Central memory CD8-positive, alpha-beta T cell (primary cell): ENCODE measurements around the gene LEMD1.

Experiments used
- ATAC-seq: fragments of 150-1000 bp; cut with Tn5 transposase; replicated peaks from 2 replicates; pipeline ENCODE4 v1.10.0; 2022; ENCODE audit warnings: mild to moderate bottlenecking, moderate FRiP score, moderate number of reproducible peaks; ENCODE audit not compliant: poor library complexity, severe bottlenecking; ENCODE audit errors: extremely low read depth
- DNase-seq, 2 donors: peaks; one replicate each; pipeline ENCODE4 v3.0.0; 2021; ENCODE audit warnings: low spot score in 2 of 2
- H3K27ac Mint-ChIP-seq: one replicate; pipeline ENCODE4 v1.8.0; 2022; ENCODE audit warnings: low read depth, mild to moderate bottlenecking, moderate library complexity, mixed read lengths
- H3K27me3 Mint-ChIP-seq: one replicate; pipeline ENCODE4 v1.8.0; 2022; ENCODE audit warnings: mixed read lengths
- H3K36me3 Mint-ChIP-seq: one replicate; pipeline ENCODE4 v1.8.0; 2022; ENCODE audit warnings: mild to moderate bottlenecking, moderate library complexity, mixed read lengths; ENCODE audit not compliant: insufficient read depth
- H3K4me1 Mint-ChIP-seq: one replicate; pipeline ENCODE4 v1.8.0; 2022; ENCODE audit warnings: mixed read lengths
- H3K4me3 Mint-ChIP-seq: one replicate; pipeline ENCODE4 v1.8.0; 2022; ENCODE audit warnings: mild to moderate bottlenecking, moderate library complexity, mixed read lengths
- H3K9me3 Mint-ChIP-seq: one replicate; pipeline ENCODE4 v1.8.0; 2022; ENCODE audit warnings: mixed read lengths

The LEMD1 gene

GRCh38 chr1:205335692-205336091, 86.2 kb downstream of the LEMD1 start:
- ATAC-seq (peak; percentile 68), DNase-seq (peak; percentile 54 to 61)
- Mint-ChIP-seq H3K9me3 (no peaks in the 10 kb centered on the region), H3K4me1 (no peaks in the 10 kb centered on the region), H3K27me3 (peaks cover 12% of the 10 kb centered on the region), H3K36me3 (no peaks in the 10 kb centered on the region), H3K27ac (no peak overlapping the region), H3K4me3 (no peak overlapping the region)

GRCh38 chr1:205332015-205332791, 89.7 kb downstream of the LEMD1 start:
- H3K4me1 Mint-ChIP-seq: no peaks in the 10 kb centered on the region
- H3K27ac Mint-ChIP-seq: no peak overlapping the region
- H3K9me3 Mint-ChIP-seq: no peaks in the 10 kb centered on the region
- ATAC-seq (no peak), DNase-seq (no peak)
- H3K4me3 Mint-ChIP-seq: no peak overlapping the region
- no peaks in the 10 kb centered on the region for H3K36me3 Mint-ChIP-seq
- H3K27me3 Mint-ChIP-seq: peaks cover 3% of the 10 kb centered on the region
